Panc1 (cell line): ENCODE measurements around the gene SLC34A1.

Experiments
- POLR2AphosphoS5 ChIP-seq: IDR thresholded peaks from 2 replicates; pipeline ENCODE4 v1.6.1; 2012; ENCODE audit warnings: mild to moderate bottlenecking, low read depth, low read length, moderate library complexity
- TF ChIP-seq, protein P1 (sequence below), 2 experiments: IDR thresholded peaks; 2 replicates each; pipeline ENCODE4 v1.6.1; 2011 to 2012; ENCODE audit warnings: low read depth in 2 of 2, control low read depth in 1 of 2, low read length in 1 of 2, mild to moderate bottlenecking in 1 of 2, moderate library complexity in 1 of 2; ENCODE audit not compliant: insufficient read depth in 1 of 2
- TF ChIP-seq, protein P2 (sequence below): fragments of 450-650 bp; IDR thresholded peaks from 2 replicates; pipeline ENCODE4 v1.5.1; 2017; ENCODE audit warnings: mild to moderate bottlenecking

DNA sequence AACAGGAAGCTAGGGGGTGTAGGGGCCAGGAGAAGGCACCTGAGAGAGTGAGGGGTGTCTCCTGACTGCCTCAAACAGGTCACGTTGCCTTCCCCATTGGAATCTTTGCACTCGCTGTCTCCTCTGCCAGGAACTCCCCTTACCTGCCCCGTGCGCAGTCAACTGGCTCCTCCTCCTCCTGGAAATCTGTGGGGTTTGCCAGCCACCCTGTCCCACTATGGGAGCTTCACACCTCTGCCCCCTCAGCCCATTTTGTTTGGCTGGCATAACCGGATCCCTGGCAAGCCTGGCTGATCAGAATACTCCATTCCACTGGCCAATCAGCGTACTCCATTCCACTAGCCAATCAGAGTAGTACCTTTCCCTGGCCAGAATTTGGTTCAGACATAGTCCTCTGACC lies 10.4 kb upstream of the SLC34A1 start:
- TF ChIP-seq POLR2AphosphoS5: no peak
- TF ChIP-seq, protein P1, sequence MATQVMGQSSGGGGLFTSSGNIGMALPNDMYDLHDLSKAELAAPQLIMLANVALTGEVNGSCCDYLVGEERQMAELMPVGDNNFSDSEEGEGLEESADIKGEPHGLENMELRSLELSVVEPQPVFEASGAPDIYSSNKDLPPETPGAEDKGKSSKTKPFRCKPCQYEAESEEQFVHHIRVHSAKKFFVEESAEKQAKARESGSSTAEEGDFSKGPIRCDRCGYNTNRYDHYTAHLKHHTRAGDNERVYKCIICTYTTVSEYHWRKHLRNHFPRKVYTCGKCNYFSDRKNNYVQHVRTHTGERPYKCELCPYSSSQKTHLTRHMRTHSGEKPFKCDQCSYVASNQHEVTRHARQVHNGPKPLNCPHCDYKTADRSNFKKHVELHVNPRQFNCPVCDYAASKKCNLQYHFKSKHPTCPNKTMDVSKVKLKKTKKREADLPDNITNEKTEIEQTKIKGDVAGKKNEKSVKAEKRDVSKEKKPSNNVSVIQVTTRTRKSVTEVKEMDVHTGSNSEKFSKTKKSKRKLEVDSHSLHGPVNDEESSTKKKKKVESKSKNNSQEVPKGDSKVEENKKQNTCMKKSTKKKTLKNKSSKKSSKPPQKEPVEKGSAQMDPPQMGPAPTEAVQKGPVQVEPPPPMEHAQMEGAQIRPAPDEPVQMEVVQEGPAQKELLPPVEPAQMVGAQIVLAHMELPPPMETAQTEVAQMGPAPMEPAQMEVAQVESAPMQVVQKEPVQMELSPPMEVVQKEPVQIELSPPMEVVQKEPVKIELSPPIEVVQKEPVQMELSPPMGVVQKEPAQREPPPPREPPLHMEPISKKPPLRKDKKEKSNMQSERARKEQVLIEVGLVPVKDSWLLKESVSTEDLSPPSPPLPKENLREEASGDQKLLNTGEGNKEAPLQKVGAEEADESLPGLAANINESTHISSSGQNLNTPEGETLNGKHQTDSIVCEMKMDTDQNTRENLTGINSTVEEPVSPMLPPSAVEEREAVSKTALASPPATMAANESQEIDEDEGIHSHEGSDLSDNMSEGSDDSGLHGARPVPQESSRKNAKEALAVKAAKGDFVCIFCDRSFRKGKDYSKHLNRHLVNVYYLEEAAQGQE (IDR thresholded peaks at IDR 0.05; ENCODE audit: insufficient read depth in 1 of 2, low read depth in 2 of 2, low read length in 1 of 2): no peak
- TF ChIP-seq, protein P2, sequence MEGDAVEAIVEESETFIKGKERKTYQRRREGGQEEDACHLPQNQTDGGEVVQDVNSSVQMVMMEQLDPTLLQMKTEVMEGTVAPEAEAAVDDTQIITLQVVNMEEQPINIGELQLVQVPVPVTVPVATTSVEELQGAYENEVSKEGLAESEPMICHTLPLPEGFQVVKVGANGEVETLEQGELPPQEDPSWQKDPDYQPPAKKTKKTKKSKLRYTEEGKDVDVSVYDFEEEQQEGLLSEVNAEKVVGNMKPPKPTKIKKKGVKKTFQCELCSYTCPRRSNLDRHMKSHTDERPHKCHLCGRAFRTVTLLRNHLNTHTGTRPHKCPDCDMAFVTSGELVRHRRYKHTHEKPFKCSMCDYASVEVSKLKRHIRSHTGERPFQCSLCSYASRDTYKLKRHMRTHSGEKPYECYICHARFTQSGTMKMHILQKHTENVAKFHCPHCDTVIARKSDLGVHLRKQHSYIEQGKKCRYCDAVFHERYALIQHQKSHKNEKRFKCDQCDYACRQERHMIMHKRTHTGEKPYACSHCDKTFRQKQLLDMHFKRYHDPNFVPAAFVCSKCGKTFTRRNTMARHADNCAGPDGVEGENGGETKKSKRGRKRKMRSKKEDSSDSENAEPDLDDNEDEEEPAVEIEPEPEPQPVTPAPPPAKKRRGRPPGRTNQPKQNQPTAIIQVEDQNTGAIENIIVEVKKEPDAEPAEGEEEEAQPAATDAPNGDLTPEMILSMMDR: no peak
